Loucy (cell line): ENCODE results near the gene NFS1.

Experiments
- H2AFZ ChIP-seq: fragments of 200-600 bp; sonication (generic); 2 replicates; pipeline ENCODE4 v1.6.0; 2016; ENCODE audit warnings: antibody characterized with exemption, mild to moderate bottlenecking, low read length, moderate library complexity
- H3F3A ChIP-seq: fragments of 200-600 bp; 2 replicates; pipeline ENCODE4 v1.6.0; 2016; ENCODE audit warnings: antibody characterized with exemption, low read depth, mild to moderate bottlenecking
- H3K27me3 ChIP-seq: fragments of 200-600 bp; sonication (generic); 2 replicates; pipeline ENCODE4 v1.6.1; 2014; ENCODE audit warnings: low read length, mild to moderate bottlenecking; ENCODE audit not compliant: insufficient read depth, poor library complexity, severe bottlenecking
- H3K36me3 ChIP-seq: fragments of 200-600 bp; sonication (generic); 2 replicates; pipeline ENCODE4 v1.6.1; 2016; ENCODE audit warnings: low read length; ENCODE audit not compliant: insufficient read depth
- H3K4me1 ChIP-seq: fragments of 200-600 bp; sonication (generic); 2 replicates; pipeline ENCODE4 v1.5.1; 2014; ENCODE audit warnings: low read length, mild to moderate bottlenecking; ENCODE audit not compliant: insufficient read depth, poor library complexity, severe bottlenecking
- H3K4me2 ChIP-seq: fragments of 200-600 bp; sonication (generic); 2 replicates; pipeline ENCODE4 v1.6.0; 2014; ENCODE audit warnings: antibody characterized with exemption, low read length, low read depth, mild to moderate bottlenecking; ENCODE audit not compliant: poor library complexity, severe bottlenecking
- H3K4me3 ChIP-seq: fragments of 200-600 bp; sonication (generic); 2 replicates; pipeline ENCODE4 v1.5.1; 2014; ENCODE audit warnings: low read length, mild to moderate bottlenecking, mixed read lengths; ENCODE audit not compliant: poor library complexity, severe bottlenecking
- H3K79me2 ChIP-seq: fragments of 200-600 bp; sonication (generic); 2 replicates; pipeline ENCODE4 v1.6.1; 2014; ENCODE audit warnings: low read length; ENCODE audit not compliant: insufficient read depth
- H3K9ac ChIP-seq: fragments of 200-600 bp; sonication (generic); 2 replicates; pipeline ENCODE4 v1.6.0; 2014; ENCODE audit warnings: mild to moderate bottlenecking, low read depth, low read length, moderate library complexity; ENCODE audit not compliant: poor library complexity, severe bottlenecking
- H3K9me2 ChIP-seq: fragments of 200-600 bp; sonication (generic); replicated peaks from 2 replicates; pipeline ENCODE4 v1.6.1; 2016; ENCODE audit warnings: low read depth, low read length, mixed read lengths
- H3K9me3 ChIP-seq: fragments of 200-600 bp; sonication (generic); 2 replicates; pipeline ENCODE4 v1.6.1; 2014; ENCODE audit warnings: mild to moderate bottlenecking, antibody characterized with exemption, low read length, low read depth; ENCODE audit not compliant: insufficient read depth
- H4K20me1 ChIP-seq: fragments of 200-600 bp; sonication (generic); 2 replicates; pipeline ENCODE4 v1.6.0; 2014; ENCODE audit warnings: antibody characterized with exemption, low read length, mild to moderate bottlenecking; ENCODE audit not compliant: insufficient read depth, poor library complexity, severe bottlenecking
- EZH2phosphoT487 ChIP-seq: fragments of 200-600 bp; IDR thresholded peaks from 2 replicates; pipeline ENCODE4 v1.6.1; 2018; ENCODE audit warnings: antibody characterized with exemption, mild to moderate bottlenecking, moderate library complexity, borderline replicate concordance
- TF ChIP-seq, protein P1 (sequence below): fragments of 200-600 bp; sonication (generic); conservative IDR thresholded peaks from 2 replicates; pipeline ENCODE4 v1.5.1; 2014; ENCODE audit warnings: mild to moderate bottlenecking, antibody characterized with exemption, low read length

Gene NFS1

DNA sequence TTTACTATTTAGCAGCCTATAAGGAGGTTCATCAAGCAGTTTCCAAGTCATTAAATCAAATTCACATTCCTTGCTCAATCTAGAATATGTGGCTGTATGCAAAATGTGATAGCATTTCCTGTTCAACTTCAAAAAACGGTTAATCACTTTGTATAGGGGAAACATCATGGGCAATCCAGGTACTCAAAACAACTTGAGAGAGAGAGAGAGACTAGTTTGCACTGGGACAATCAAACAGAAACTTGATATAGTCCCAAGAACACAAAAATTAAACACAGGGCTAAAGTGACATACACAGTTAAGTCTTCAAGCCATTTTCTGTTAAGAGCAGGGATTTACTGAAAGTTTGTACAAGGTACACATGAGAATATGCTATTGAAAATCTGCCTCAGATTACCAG lies 41.9 kb downstream of the NFS1 start:
- Histone ChIP-seq H3K36me3 (peaks cover 42% of the 10 kb centered on the region), H3K4me3 (peak overlapping the region; percentile 67), H2AFZ (no peak overlapping the region), H3K27me3 (no peaks in the 10 kb centered on the region), H3K4me1 (peaks cover 49% of the 10 kb centered on the region), H3K4me2 (peak overlapping the region; percentile 98), H3K9me3 (no peaks in the 10 kb centered on the region), H3K9ac (peak overlapping the region; percentile 22), H3F3A (no peaks in the 10 kb centered on the region), H4K20me1 (peaks cover 100% of the 10 kb centered on the region), H3K9me2 (no peaks in the 10 kb centered on the region), H3K79me2 (peaks cover 100% of the 10 kb centered on the region)
- TF ChIP-seq, protein P1, sequence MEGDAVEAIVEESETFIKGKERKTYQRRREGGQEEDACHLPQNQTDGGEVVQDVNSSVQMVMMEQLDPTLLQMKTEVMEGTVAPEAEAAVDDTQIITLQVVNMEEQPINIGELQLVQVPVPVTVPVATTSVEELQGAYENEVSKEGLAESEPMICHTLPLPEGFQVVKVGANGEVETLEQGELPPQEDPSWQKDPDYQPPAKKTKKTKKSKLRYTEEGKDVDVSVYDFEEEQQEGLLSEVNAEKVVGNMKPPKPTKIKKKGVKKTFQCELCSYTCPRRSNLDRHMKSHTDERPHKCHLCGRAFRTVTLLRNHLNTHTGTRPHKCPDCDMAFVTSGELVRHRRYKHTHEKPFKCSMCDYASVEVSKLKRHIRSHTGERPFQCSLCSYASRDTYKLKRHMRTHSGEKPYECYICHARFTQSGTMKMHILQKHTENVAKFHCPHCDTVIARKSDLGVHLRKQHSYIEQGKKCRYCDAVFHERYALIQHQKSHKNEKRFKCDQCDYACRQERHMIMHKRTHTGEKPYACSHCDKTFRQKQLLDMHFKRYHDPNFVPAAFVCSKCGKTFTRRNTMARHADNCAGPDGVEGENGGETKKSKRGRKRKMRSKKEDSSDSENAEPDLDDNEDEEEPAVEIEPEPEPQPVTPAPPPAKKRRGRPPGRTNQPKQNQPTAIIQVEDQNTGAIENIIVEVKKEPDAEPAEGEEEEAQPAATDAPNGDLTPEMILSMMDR = no peak
- TF ChIP-seq EZH2phosphoT487 = no peak

- Histone ChIP-seq H3K79me2 (peaks cover 100% of the 10 kb centered on the region), H2AFZ (no peak overlapping the region), H3K27me3 (no peaks in the 10 kb centered on the region), H3K9me2 (no peaks in the 10 kb centered on the region), H3K4me3 (no peak overlapping the region), H4K20me1 (peaks cover 100% of the 10 kb centered on the region), H3K9ac (no peak overlapping the region), H3K4me1 (peaks cover 29% of the 10 kb centered on the region), H3F3A (no peaks in the 10 kb centered on the region), H3K9me3 (no peaks in the 10 kb centered on the region), H3K36me3 (peaks cover 48% of the 10 kb centered on the region), H3K4me2 (no peak overlapping the region)
- no peak for TF ChIP-seq EZH2phosphoT487
- TF ChIP-seq, protein P1 = no peak
Observed at GRCh38 chr20:35654415-35654814, 44.7 kb downstream of the NFS1 start.

DNA sequence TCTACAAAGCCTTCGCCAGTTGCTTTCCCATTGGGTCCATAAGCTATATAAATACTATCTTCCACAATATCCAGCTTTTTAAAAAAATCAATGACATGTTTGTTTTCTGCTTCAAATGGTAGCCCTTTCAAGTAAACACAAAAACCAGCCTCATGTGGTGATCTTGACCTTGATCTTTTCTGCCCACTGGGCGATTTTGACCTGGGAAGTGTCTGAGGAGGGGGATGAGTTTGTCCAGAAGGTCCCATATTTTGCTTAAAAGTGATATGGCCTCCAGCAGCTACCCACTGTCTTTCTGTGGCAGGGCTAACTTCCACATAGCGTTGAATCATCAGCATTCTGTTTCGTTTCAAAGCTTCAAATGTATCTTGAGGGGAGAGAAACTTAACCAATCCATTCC lies 45.3 kb downstream of the NFS1 start:
- H3F3A ChIP-seq = no peaks in the 10 kb centered on the region
- H3K4me3 ChIP-seq = no peak overlapping the region
- H3K4me2 ChIP-seq = no peak overlapping the region
- TF ChIP-seq, protein P1 = no peak
- H3K9ac ChIP-seq = no peak overlapping the region
- H3K36me3 ChIP-seq = peaks cover 48% of the 10 kb centered on the region
- H3K79me2 ChIP-seq = peaks cover 100% of the 10 kb centered on the region
- no peak overlapping the region for H2AFZ ChIP-seq
- peaks cover 100% of the 10 kb centered on the region for H4K20me1 ChIP-seq
- H3K9me3 ChIP-seq = no peaks in the 10 kb centered on the region
- H3K4me1 ChIP-seq = peaks cover 24% of the 10 kb centered on the region
- H3K9me2 ChIP-seq = no peaks in the 10 kb centered on the region
- no peaks in the 10 kb centered on the region for H3K27me3 ChIP-seq
